HCT116 (cell line): ENCODE data around the gene DCAF10. TPM values are rescaled to one million over a fixed set of nuclear protein-coding genes. Genes with fewer than 3 reads are reported as not detected.

ENCODE experiments used
- ATAC-seq: fragments of 200-7000 bp; cut with Tn5 transposase; 2 replicates; pipeline ENCODE4 v1.9.1; 2020; ENCODE audit warnings: mild to moderate bottlenecking, moderate library complexity
- BruUV-seq: library from RNA; stranded (reverse); fragments of 400-500 nt; replicated peaks from 2 replicates; lab custom pipeline; 2021; lab: Mats Ljungman, UMichigan
- CTCF ChIA-PET: fragments of 300-600 bp; sonication (Branson Sonifier 250); formaldehyde crosslinking; loops from one replicate; lab custom pipeline; 2021; ENCODE audit warnings: antibody characterized with exemption; lab: Charles Lee
- POLR2A ChIA-PET: fragments of 300-600, 350-600 bp; sonication (Branson Sonifier 250); formaldehyde crosslinking; loops from one replicate; lab custom pipeline; 2021; ENCODE audit warnings: antibody characterized with exemption; lab: Charles Lee
- RAD21 ChIA-PET, 2 experiments: fragments of 300-600 bp; sonication (Branson Sonifier 250); formaldehyde crosslinking; loops; one replicate each; lab custom pipeline; 2023; ENCODE audit warnings: low total read pairs in 2 of 2; ENCODE audit not compliant: uncharacterized antibody in 2 of 2, unreplicated experiment in 2 of 2, low non-redundant PET in 1 of 2; lab: Charles Lee
- DNase-seq: peaks from one replicate; pipeline ENCODE4 v3.0.0-alpha.2; 2010; ENCODE audit warnings: low read depth, low spot score
- H2AFZ ChIP-seq: fragments of 200-600 bp; shearing (Covaris generic), sonication (generic); 2 replicates; pipeline ENCODE4 v1.6.1; 2017; ENCODE audit warnings: low read depth, mixed run types, mixed read lengths, antibody characterized with exemption, low read length; ENCODE audit not compliant: poor library complexity, severe bottlenecking
- H3K27ac ChIP-seq: 2 replicates; pipeline ENCODE4 v1.5.1; 2012; ENCODE audit warnings: low read depth, low read length
- H3K27me3 ChIP-seq: fragments of 200-600 bp; sonication (generic); 2 replicates; pipeline ENCODE4 v1.6.1; 2016; ENCODE audit warnings: mixed run types, low read length, mixed read lengths; ENCODE audit not compliant: insufficient read depth
- H3K36me3 ChIP-seq, 2 experiments: fragments of 200-500 bp in 1 of 2; fragments of 200-600 bp in 1 of 2; sonication (Bioruptor generic) in 1 of 2; sonication (generic) in 1 of 2; 2 replicates each; pipeline versions ENCODE4 v1.5.1 to v1.6.1; 2014 to 2016; ENCODE audit warnings: low read length in 2 of 2, inconsistent platforms in 1 of 2, mixed read lengths in 1 of 2, mixed run types in 1 of 2; ENCODE audit not compliant: insufficient read depth in 2 of 2, control insufficient read depth in 1 of 2
- H3K4me1 ChIP-seq, 2 experiments: fragments of 200-600 bp in 1 of 2; sonication (generic) in 1 of 2; 2 replicates each; pipeline versions ENCODE4 v1.5.1 to v1.6.1; 2012 to 2017; ENCODE audit warnings: low read length in 2 of 2, inconsistent platforms in 1 of 2, mild to moderate bottlenecking in 1 of 2, mixed read lengths in 1 of 2, mixed run types in 1 of 2, moderate library complexity in 1 of 2; ENCODE audit not compliant: insufficient read depth in 2 of 2, control insufficient read depth in 1 of 2
- H3K4me2 ChIP-seq: fragments of 200-600 bp; sonication (generic); 2 replicates; pipeline ENCODE4 v1.6.1; 2017; ENCODE audit warnings: mixed run types, low read length, mixed read lengths
- H3K4me3 ChIP-seq, 2 experiments: fragments of 200-600 bp in 1 of 2; sonication (generic) in 1 of 2; replicated peaks in 1 of 2; 2 replicates each; pipeline ENCODE4 v1.5.1; 2011 to 2016; ENCODE audit warnings: low read length in 2 of 2, control low read depth in 1 of 2, low read depth in 1 of 2, mild to moderate bottlenecking in 1 of 2, mixed read lengths in 1 of 2, mixed run types in 1 of 2
- H3K79me2 ChIP-seq: fragments of 200-600 bp; sonication (generic); 2 replicates; pipeline ENCODE4 v1.6.1; 2017; ENCODE audit warnings: mild to moderate bottlenecking, mixed run types, low read length, moderate library complexity, mixed read lengths; ENCODE audit not compliant: insufficient read depth
- H3K9ac ChIP-seq: fragments of 200-600 bp; sonication (generic); 2 replicates; pipeline ENCODE4 v1.6.1; 2016; ENCODE audit warnings: low read length, mixed read lengths
- H3K9me2 ChIP-seq: fragments of 200-600 bp; sonication (generic), shearing (Covaris generic); 2 replicates; pipeline ENCODE4 v1.6.1; 2017; ENCODE audit warnings: mixed run types, mild to moderate bottlenecking, moderate library complexity; ENCODE audit not compliant: insufficient read depth
- H3K9me3 ChIP-seq, 2 experiments: fragments of 200-500 bp in 1 of 2; fragments of 200-600 bp in 1 of 2; sonication (Bioruptor generic) in 1 of 2; sonication (generic) in 1 of 2; 2 replicates each; pipeline ENCODE4 v1.6.1; 2014 to 2017; ENCODE audit warnings: low read length in 2 of 2, mixed read lengths in 2 of 2, inconsistent platforms in 1 of 2, low read depth in 1 of 2, mild to moderate bottlenecking in 1 of 2, mixed run types in 1 of 2, moderate library complexity in 1 of 2; ENCODE audit not compliant: control insufficient read depth in 1 of 2, insufficient read depth in 1 of 2
- H4K20me1 ChIP-seq: fragments of 200-600 bp; sonication (generic), shearing (Covaris generic); 2 replicates; pipeline ENCODE4 v1.6.1; 2017; ENCODE audit warnings: mixed run types, mild to moderate bottlenecking, moderate library complexity; ENCODE audit not compliant: insufficient read depth
- CEBPB ChIP-seq: IDR thresholded peaks from 2 replicates; pipeline ENCODE4 v1.6.1; 2012; ENCODE audit warnings: low read depth
- CTCF ChIP-seq, 3 experiments: fragments of 200-600 bp in 1 of 3; sonication (generic) in 1 of 3; IDR thresholded peaks in 2 of 3; conservative IDR thresholded peaks in 1 of 3; 2 replicates each; pipeline ENCODE4 v1.5.1; 2012 to 2017; ENCODE audit warnings: low read depth in 2 of 3, low read length in 2 of 3, antibody characterized with exemption in 1 of 3, borderline replicate concordance in 1 of 3, control low read depth in 1 of 3, mild to moderate bottlenecking in 1 of 3, mixed read lengths in 1 of 3, mixed run types in 1 of 3, moderate library complexity in 1 of 3; ENCODE audit not compliant: insufficient read depth in 1 of 3
- EZH2 ChIP-seq: fragments of 200-600 bp; sonication (generic); IDR thresholded peaks from 2 replicates; pipeline ENCODE4 v1.6.1; 2017; ENCODE audit warnings: antibody characterized with exemption, mixed run types
- EZH2phosphoT487 ChIP-seq: fragments of 200-600 bp; IDR thresholded peaks from 2 replicates; pipeline ENCODE4 v1.6.1; 2018; ENCODE audit warnings: antibody characterized with exemption, borderline replicate concordance
- MAX ChIP-seq: IDR thresholded peaks from 2 replicates; pipeline ENCODE4 v1.6.1; 2012
- POLR2A ChIP-seq: IDR thresholded peaks from 2 replicates; pipeline ENCODE4 v1.7.0; 2011; ENCODE audit warnings: borderline replicate concordance; ENCODE audit not compliant: insufficient read depth, insufficient read length; ENCODE audit errors: extremely low read depth
- REST ChIP-seq: IDR thresholded peaks from 2 replicates; pipeline ENCODE4 v1.6.1; 2012; ENCODE audit warnings: low read depth
- SIN3A ChIP-seq: IDR thresholded peaks from 2 replicates; pipeline ENCODE4 v1.6.1; 2012; ENCODE audit warnings: low read depth
- SP1 ChIP-seq: IDR thresholded peaks from 2 replicates; pipeline ENCODE4 v1.6.1; 2012; ENCODE audit warnings: low read depth
- TCF7L2 ChIP-seq: IDR thresholded peaks from 2 replicates; pipeline ENCODE4 v1.7.0; 2011; ENCODE audit warnings: borderline replicate concordance, inconsistent platforms; ENCODE audit not compliant: insufficient read depth, insufficient read length; ENCODE audit errors: extremely low read depth
- intact Hi-C: fragments of 100-400 bp; cut with micrococcal nuclease; formaldehyde crosslinking; loops from 2 replicates; pipeline ENCODE4 v1.10.0; 2022
- total RNA-seq: library from RNA; stranded (reverse); gene quantifications from one replicate; pipeline ENCODE4 v1.2.1, GENCODE V29; 2021; ENCODE audit not compliant: unreplicated experiment

DCAF10 gene
- total RNA-seq, 1 experiment from 2014 or later, result 20.6 TPM

GRCh38 chr9:37769995-37770394, 30.6 kb upstream of the DCAF10 start:
- ChIA-PET RAD21 (no interaction called here), POLR2A (no interaction called here), CTCF (no interaction called here)
- H3K9me2 ChIP-seq, result no peaks in the 10 kb centered on the region
- no peak overlapping the region for H3K9ac ChIP-seq
- H3K36me3 ChIP-seq, result peaks cover 8 to 13% of the 10 kb centered on the region in 2 experiments; a peak in 1 of 4 replicates
- no peak overlapping the region for H3K4me2 ChIP-seq
- H3K27ac ChIP-seq, result no peak overlapping the region
- H4K20me1 ChIP-seq, result peaks cover 5% of the 10 kb centered on the region; the same call in 1 of the 2 replicates
- DNase-seq (no peak), ATAC-seq (no peak)
- no peaks in the 10 kb centered on the region for H3K79me2 ChIP-seq
- no peaks in the 10 kb centered on the region for H3K4me1 ChIP-seq
- TF ChIP-seq CTCF (IDR thresholded peaks at IDR 0.05 in 2 of 3, conservative IDR thresholded peaks at IDR 0.05 in 1 of 3; ENCODE audit: borderline replicate concordance in 1 of 3, insufficient read depth in 1 of 3, low read depth in 2 of 3, low read length in 2 of 3) (no peak), POLR2A (no peak), EZH2phosphoT487 (no peak), SP1 (no peak), CEBPB (no peak), EZH2 (no peak), MAX (no peak), TCF7L2 (no peak), SIN3A (no peak), REST (no peak)
- intact Hi-C loops, result no loop called here
- BruUV-seq, result no TSS peak
- no peak overlapping the region for H3K4me3 ChIP-seq
- H2AFZ ChIP-seq, result no peak overlapping the region
- no peaks in the 10 kb centered on the region for H3K27me3 ChIP-seq
- H3K9me3 ChIP-seq, result no peaks in the 10 kb centered on the region
